ENCODE results near the gene AXL. TPM values are rescaled to one million over a fixed set of nuclear protein-coding genes. Genes with fewer than 3 reads are reported as not detected.
A peak's percentile ranks its signal among the peaks of the same experiment; 100 is the strongest.

Gene AXL
- total and polyA plus RNA-seq, 4 donors = 4.3 to 24.8 (median 12.1) TPM

DNA sequence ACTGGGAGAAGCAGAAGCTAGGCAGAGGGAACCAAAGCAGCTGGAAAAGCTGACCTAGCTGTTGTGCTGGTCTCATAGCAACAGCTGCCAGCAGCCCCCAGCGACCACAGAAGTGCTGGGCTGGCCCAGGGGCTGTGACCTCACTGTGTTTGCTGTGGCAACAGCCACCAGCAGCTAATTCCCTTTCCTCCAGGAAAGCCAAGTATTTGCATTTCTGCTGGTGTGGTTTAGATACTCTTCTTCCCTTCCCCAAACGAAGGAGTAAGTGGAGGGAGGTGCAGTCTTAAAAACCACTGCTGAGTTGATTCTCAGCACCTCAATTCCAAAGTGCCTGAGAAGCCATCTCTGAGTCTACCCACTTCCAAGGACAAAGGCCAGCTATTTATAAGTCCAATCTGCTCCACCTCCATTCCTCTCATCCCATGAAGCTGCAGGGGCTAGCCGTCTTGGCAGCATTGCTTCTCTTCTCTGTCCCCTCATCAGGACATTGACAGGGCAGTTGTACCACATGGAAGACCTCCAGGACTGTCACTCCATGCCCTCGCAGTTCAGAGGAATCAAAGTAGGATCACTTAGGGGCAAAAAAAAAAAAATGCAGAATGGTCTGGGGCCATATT, 79.4 kb downstream of the AXL start:
- Histone ChIP-seq H3K4me3 (ENCODE audit: low read depth in 1 of 3, low read length in 3 of 3) (no peak overlapping the region), H3K9me3 (ENCODE audit: control insufficient read depth in 4 of 4, low read length in 3 of 4) (no peaks in the 10 kb centered on the region), H3K9ac (ENCODE audit: low read depth in 1 of 2, low read length in 2 of 2) (peak overlapping the region in 1 of 2 donors; percentile 3), H3K27ac (ENCODE audit: low read depth in 1 of 2, low read length in 2 of 2) (peak overlapping the region in 1 of 2 donors; percentile 68), H3K4me1 (ENCODE audit: control insufficient read depth in 4 of 4, insufficient read depth in 4 of 4, low read length in 3 of 4) (peaks cover 0 to 5% (median 1%) of the 10 kb centered on the region in 4 donors), H3K27me3 (ENCODE audit: control insufficient read depth in 4 of 4, insufficient read depth in 4 of 4, low read length in 3 of 4) (no peaks in the 10 kb centered on the region), H3K36me3 (ENCODE audit: control insufficient read depth in 4 of 4, insufficient read depth in 3 of 4, low read depth in 1 of 4, low read length in 3 of 4) (peaks cover 22 to 92% (median 73%) of the 10 kb centered on the region in 4 donors)
- 60% methylated on average over 4 of the region's 4 CpGs for WGBS
- TF ChIP-seq ATF3 (IDR thresholded peaks at IDR 0.05) = no peak
- no peak for TF ChIP-seq HNF4A (conservative IDR thresholded peaks at IDR 0.05)
- TF ChIP-seq GABPA (IDR thresholded peaks at IDR 0.05 in 1 of 2, conservative IDR thresholded peaks at IDR 0.05 in 1 of 2) = no peak
- no peak for TF ChIP-seq SP1 (IDR thresholded peaks at IDR 0.05)
- TF ChIP-seq JUND (IDR thresholded peaks at IDR 0.05) = no peak
- TF ChIP-seq RAD21 (IDR thresholded peaks at IDR 0.05) = no peak
- TF ChIP-seq, protein P1, sequence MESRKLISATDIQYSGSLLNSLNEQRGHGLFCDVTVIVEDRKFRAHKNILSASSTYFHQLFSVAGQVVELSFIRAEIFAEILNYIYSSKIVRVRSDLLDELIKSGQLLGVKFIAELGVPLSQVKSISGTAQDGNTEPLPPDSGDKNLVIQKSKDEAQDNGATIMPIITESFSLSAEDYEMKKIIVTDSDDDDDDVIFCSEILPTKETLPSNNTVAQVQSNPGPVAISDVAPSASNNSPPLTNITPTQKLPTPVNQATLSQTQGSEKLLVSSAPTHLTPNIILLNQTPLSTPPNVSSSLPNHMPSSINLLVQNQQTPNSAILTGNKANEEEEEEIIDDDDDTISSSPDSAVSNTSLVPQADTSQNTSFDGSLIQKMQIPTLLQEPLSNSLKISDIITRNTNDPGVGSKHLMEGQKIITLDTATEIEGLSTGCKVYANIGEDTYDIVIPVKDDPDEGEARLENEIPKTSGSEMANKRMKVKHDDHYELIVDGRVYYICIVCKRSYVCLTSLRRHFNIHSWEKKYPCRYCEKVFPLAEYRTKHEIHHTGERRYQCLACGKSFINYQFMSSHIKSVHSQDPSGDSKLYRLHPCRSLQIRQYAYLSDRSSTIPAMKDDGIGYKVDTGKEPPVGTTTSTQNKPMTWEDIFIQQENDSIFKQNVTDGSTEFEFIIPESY (IDR thresholded peaks at IDR 0.05) = no peak
- TF ChIP-seq YY1 (IDR thresholded peaks at IDR 0.05) = no peak
- TF ChIP-seq, protein P2, sequence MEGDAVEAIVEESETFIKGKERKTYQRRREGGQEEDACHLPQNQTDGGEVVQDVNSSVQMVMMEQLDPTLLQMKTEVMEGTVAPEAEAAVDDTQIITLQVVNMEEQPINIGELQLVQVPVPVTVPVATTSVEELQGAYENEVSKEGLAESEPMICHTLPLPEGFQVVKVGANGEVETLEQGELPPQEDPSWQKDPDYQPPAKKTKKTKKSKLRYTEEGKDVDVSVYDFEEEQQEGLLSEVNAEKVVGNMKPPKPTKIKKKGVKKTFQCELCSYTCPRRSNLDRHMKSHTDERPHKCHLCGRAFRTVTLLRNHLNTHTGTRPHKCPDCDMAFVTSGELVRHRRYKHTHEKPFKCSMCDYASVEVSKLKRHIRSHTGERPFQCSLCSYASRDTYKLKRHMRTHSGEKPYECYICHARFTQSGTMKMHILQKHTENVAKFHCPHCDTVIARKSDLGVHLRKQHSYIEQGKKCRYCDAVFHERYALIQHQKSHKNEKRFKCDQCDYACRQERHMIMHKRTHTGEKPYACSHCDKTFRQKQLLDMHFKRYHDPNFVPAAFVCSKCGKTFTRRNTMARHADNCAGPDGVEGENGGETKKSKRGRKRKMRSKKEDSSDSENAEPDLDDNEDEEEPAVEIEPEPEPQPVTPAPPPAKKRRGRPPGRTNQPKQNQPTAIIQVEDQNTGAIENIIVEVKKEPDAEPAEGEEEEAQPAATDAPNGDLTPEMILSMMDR (IDR thresholded peaks at IDR 0.05; ENCODE audit: low read depth, low read length, missing input control) = no peak
- TF ChIP-seq FOXA2 (IDR thresholded peaks at IDR 0.05) = no peak
- TF ChIP-seq, protein P3, sequence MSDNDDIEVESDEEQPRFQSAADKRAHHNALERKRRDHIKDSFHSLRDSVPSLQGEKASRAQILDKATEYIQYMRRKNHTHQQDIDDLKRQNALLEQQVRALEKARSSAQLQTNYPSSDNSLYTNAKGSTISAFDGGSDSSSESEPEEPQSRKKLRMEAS (IDR thresholded peaks at IDR 0.05) = no peak
- TF ChIP-seq RXRA (IDR thresholded peaks at IDR 0.05) = peak in 1 of 2 donors; percentile 13
- no peak for TF ChIP-seq FOXA1 (IDR thresholded peaks at IDR 0.05)
- TF ChIP-seq EGR1 (IDR thresholded peaks at IDR 0.05; ENCODE audit: low read depth in 2 of 2) = no peak
- TF ChIP-seq HNF4G (IDR thresholded peaks at IDR 0.05) = no peak
- TF ChIP-seq REST (IDR thresholded peaks at IDR 0.05) = no peak
- peak; percentile 26 for TF ChIP-seq NR2F2 (IDR thresholded peaks at IDR 0.05)
- DNase-seq (ENCODE audit: low spot score) = peak; percentile 63

Data from liver (tissue), 9 donors.